Body of pancreas (tissue), 4 donors: Measurements from ENCODE around the gene PEX16.

Experiments used
- POLR2A ChIP-seq, 3 donors: fragments of 450-650 bp; IDR thresholded peaks; one replicate each; pipeline ENCODE4 v1.6.1; 2016; ENCODE audit warnings: antibody characterized with exemption in 3 of 3, mild to moderate bottlenecking in 2 of 3
- TF ChIP-seq, protein P1 (sequence below), 7 experiments: fragments of 450-650 bp in 4 of 7; fragments of 200-600 bp in 3 of 7; sonication (generic) in 3 of 7; IDR thresholded peaks; one replicate each; pipeline ENCODE4 v1.5.1; 2016 to 2019; ENCODE audit warnings: antibody characterized with exemption in 7 of 7

GRCh38 chr11:45933131-45933831 lies 15.6 kb upstream of the PEX16 start:
- TF ChIP-seq, protein P1, sequence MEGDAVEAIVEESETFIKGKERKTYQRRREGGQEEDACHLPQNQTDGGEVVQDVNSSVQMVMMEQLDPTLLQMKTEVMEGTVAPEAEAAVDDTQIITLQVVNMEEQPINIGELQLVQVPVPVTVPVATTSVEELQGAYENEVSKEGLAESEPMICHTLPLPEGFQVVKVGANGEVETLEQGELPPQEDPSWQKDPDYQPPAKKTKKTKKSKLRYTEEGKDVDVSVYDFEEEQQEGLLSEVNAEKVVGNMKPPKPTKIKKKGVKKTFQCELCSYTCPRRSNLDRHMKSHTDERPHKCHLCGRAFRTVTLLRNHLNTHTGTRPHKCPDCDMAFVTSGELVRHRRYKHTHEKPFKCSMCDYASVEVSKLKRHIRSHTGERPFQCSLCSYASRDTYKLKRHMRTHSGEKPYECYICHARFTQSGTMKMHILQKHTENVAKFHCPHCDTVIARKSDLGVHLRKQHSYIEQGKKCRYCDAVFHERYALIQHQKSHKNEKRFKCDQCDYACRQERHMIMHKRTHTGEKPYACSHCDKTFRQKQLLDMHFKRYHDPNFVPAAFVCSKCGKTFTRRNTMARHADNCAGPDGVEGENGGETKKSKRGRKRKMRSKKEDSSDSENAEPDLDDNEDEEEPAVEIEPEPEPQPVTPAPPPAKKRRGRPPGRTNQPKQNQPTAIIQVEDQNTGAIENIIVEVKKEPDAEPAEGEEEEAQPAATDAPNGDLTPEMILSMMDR (IDR thresholded peaks at IDR 0.05), result no peak
- no peak for TF ChIP-seq POLR2A (IDR thresholded peaks at IDR 0.05)
